ENCODE measurements around the gene TNPO3. TPM values are rescaled to one million over a fixed set of nuclear protein-coding genes. Genes with fewer than 3 reads are reported as not detected.
"Not testable (repeated sequence)": the region's sequence is repeated elsewhere in the genome, so short reads cannot be mapped to it uniquely, and the experiment has no call there.

The TNPO3 gene
- total RNA-seq, 2 donors from 2014 or later = 36.8 to 46.6 TPM

- intact Hi-C loops (cut with DNase I) = no loop called here
- H3K27ac ChIP-seq = no peak overlapping the region
- no peak overlapping the region for H3K9ac ChIP-seq (ENCODE audit: low read depth in 2 of 2, low read length in 2 of 2)
- no peak overlapping the region for H3K4me3 ChIP-seq
- no peak for TF ChIP-seq CTCF (IDR thresholded peaks at IDR 0.05)
- no peaks in the 10 kb centered on the region for H3K9me3 ChIP-seq
- no peaks in the 10 kb centered on the region for H3K36me3 ChIP-seq
- H3K4me1 ChIP-seq = no peaks in the 10 kb centered on the region
- H3K27me3 ChIP-seq = no peaks in the 10 kb centered on the region
- no peak for DNase-seq
Observed at GRCh38 chr7:128944487-128945236, 110.2 kb downstream of the TNPO3 start.

- H3K4me3 ChIP-seq; H3K9me3 ChIP-seq; DNase-seq; H3K27me3 ChIP-seq; H3K9ac ChIP-seq (ENCODE audit: low read depth in 2 of 2, low read length in 2 of 2); H3K4me1 ChIP-seq; H3K36me3 ChIP-seq; H3K27ac ChIP-seq; intact Hi-C loops (cut with DNase I): not testable (repeated sequence)
Observed at GRCh38 chr7:128943251-128943650, 111.7 kb downstream of the TNPO3 start.

- H3K27ac ChIP-seq = no peak overlapping the region
- H3K9ac ChIP-seq (ENCODE audit: low read depth in 2 of 2, low read length in 2 of 2) = no peak overlapping the region
- no peak overlapping the region for H3K4me3 ChIP-seq
- TF ChIP-seq CTCF (IDR thresholded peaks at IDR 0.05) = no peak
- peaks cover 3% of the 10 kb centered on the region for H3K4me1 ChIP-seq
- no peaks in the 10 kb centered on the region for H3K36me3 ChIP-seq
- no peaks in the 10 kb centered on the region for H3K9me3 ChIP-seq
- H3K27me3 ChIP-seq = no peaks in the 10 kb centered on the region
- intact Hi-C loops (cut with DNase I) = no loop called here
- DNase-seq = no peak
Observed at GRCh38 chr7:128941946-128942526, 112.9 kb downstream of the TNPO3 start.

- Histone ChIP-seq H3K4me1 (peaks cover 3% of the 10 kb centered on the region), H3K27ac (no peak overlapping the region), H3K36me3 (no peaks in the 10 kb centered on the region), H3K4me3 (no peak overlapping the region), H3K27me3 (no peaks in the 10 kb centered on the region), H3K9ac (ENCODE audit: low read depth in 2 of 2, low read length in 2 of 2) (peak overlapping the region in 1 of 2 donors; percentile 43), H3K9me3 (no peaks in the 10 kb centered on the region)
- intact Hi-C loops (cut with DNase I) = no loop called here
- DNase-seq = no peak
- TF ChIP-seq CTCF (IDR thresholded peaks at IDR 0.05) = no peak
Observed at GRCh38 chr7:128941323-128941890, 113.5 kb downstream of the TNPO3 start.

- no peaks in the 10 kb centered on the region for H3K9me3 ChIP-seq
- H3K36me3 ChIP-seq = no peaks in the 10 kb centered on the region
- intact Hi-C loops (cut with DNase I) = no loop called here
- H3K9ac ChIP-seq (ENCODE audit: low read depth in 2 of 2, low read length in 2 of 2) = peak overlapping the region; percentile 34 to 43
- no peak for TF ChIP-seq CTCF (IDR thresholded peaks at IDR 0.05)
- H3K4me1 ChIP-seq = peaks cover 3% of the 10 kb centered on the region
- DNase-seq = peak; percentile 54
- H3K27ac ChIP-seq = peak overlapping the region; percentile 55
- no peaks in the 10 kb centered on the region for H3K27me3 ChIP-seq
- peak overlapping the region; percentile 11 for H3K4me3 ChIP-seq
Observed at GRCh38 chr7:128940494-128941322, 114.2 kb downstream of the TNPO3 start.
